Neuronal stem cell (in vitro differentiated cells): ENCODE measurements around the gene LRP1.

Experiments used
- DNase-seq: peaks from one replicate; pipeline ENCODE4 v3.0.0-alpha.2; 2013; ENCODE audit warnings: low spot score
- H2AFZ ChIP-seq: one replicate; pipeline ENCODE4 v1.6.1; 2013; ENCODE audit warnings: mild to moderate bottlenecking, low read length, inconsistent platforms
- H2AK5ac ChIP-seq: 2 replicates; pipeline ENCODE4 v1.6.1; 2013; ENCODE audit warnings: low read depth, mild to moderate bottlenecking, inconsistent platforms, low read length, moderate library complexity, mixed read lengths
- H2BK120ac ChIP-seq: 2 replicates; pipeline ENCODE4 v1.6.1; 2013; ENCODE audit warnings: low read depth, mild to moderate bottlenecking, inconsistent platforms, low read length, moderate library complexity, mixed read lengths
- H2BK12ac ChIP-seq: one replicate; pipeline ENCODE4 v1.6.1; 2013; ENCODE audit warnings: low read length, inconsistent platforms
- H2BK15ac ChIP-seq: 2 replicates; pipeline ENCODE4 v1.6.1; 2013; ENCODE audit warnings: mild to moderate bottlenecking, low read length, inconsistent platforms, mixed read lengths
- H2BK5ac ChIP-seq: one replicate; pipeline ENCODE4 v1.6.1; 2013; ENCODE audit warnings: inconsistent platforms, mild to moderate bottlenecking, low read length, moderate library complexity
- H3K14ac ChIP-seq: one replicate; pipeline ENCODE4 v1.6.1; 2013; ENCODE audit warnings: low read length, inconsistent platforms
- H3K18ac ChIP-seq: 2 replicates; pipeline ENCODE4 v1.6.1; 2013; ENCODE audit warnings: low read length, inconsistent platforms
- H3K23ac ChIP-seq: 2 replicates; pipeline ENCODE4 v1.6.1; 2013; ENCODE audit warnings: low read depth, mild to moderate bottlenecking, mixed read lengths, low read length, inconsistent platforms; ENCODE audit not compliant: poor library complexity
- H3K27ac ChIP-seq: replicated peaks from 3 replicates; pipeline ENCODE4 v1.5.1; 2013; ENCODE audit warnings: low read length, inconsistent platforms
- H3K27me3 ChIP-seq, 3 experiments: 2 replicates each; pipeline ENCODE4 v1.6.1; 2013; ENCODE audit warnings: low read length in 3 of 3, mild to moderate bottlenecking in 2 of 3, inconsistent platforms in 1 of 3, low read depth in 1 of 3, mixed read lengths in 1 of 3, moderate library complexity in 1 of 3; ENCODE audit not compliant: control insufficient read depth in 3 of 3, insufficient read depth in 3 of 3
- H3K36me3 ChIP-seq, 2 donors: replicated peaks in 1 of 2; 2 replicates each; pipeline ENCODE4 v1.6.1; 2013; ENCODE audit warnings: low read length in 2 of 2; ENCODE audit not compliant: control insufficient read depth in 2 of 2, insufficient read depth in 2 of 2
- H3K4ac ChIP-seq: 2 replicates; pipeline ENCODE4 v1.6.1; 2013; ENCODE audit warnings: inconsistent platforms, mild to moderate bottlenecking, low read length, moderate library complexity
- H3K4me1 ChIP-seq, 2 donors: 1 replicate in 1 of 2; 2 replicates in 1 of 2; pipeline ENCODE4 v1.6.1; 2013; ENCODE audit warnings: low read length in 2 of 2, low read depth in 1 of 2; ENCODE audit not compliant: control insufficient read depth in 2 of 2, insufficient read depth in 1 of 2
- H3K4me2 ChIP-seq: one replicate; pipeline ENCODE4 v1.6.1; 2013; ENCODE audit warnings: mild to moderate bottlenecking, low read length, inconsistent platforms; ENCODE audit not compliant: insufficient read depth, poor library complexity, severe bottlenecking
- H3K4me3 ChIP-seq, 2 donors: 2 replicates each; pipeline ENCODE4 v1.5.1; 2013; ENCODE audit warnings: low read length in 2 of 2, mild to moderate bottlenecking in 2 of 2, inconsistent platforms in 1 of 2, moderate library complexity in 1 of 2
- H3K79me1 ChIP-seq: one replicate; pipeline ENCODE4 v1.6.1; 2013; ENCODE audit warnings: low read depth, mild to moderate bottlenecking, inconsistent platforms, low read length, moderate library complexity
- H3K9ac ChIP-seq: one replicate; pipeline ENCODE4 v1.6.1; 2013; ENCODE audit warnings: mild to moderate bottlenecking, low read depth, low read length, inconsistent platforms; ENCODE audit not compliant: poor library complexity
- H3K9me3 ChIP-seq, 2 donors: replicated peaks in 1 of 2; 2 replicates each; pipeline versions ENCODE3 to v1.6.1; 2013; ENCODE audit warnings: low read length in 2 of 2, mild to moderate bottlenecking in 2 of 2, inconsistent platforms in 1 of 2, low read depth in 1 of 2, mixed read lengths in 1 of 2, moderate library complexity in 1 of 2; ENCODE audit not compliant: control insufficient read depth in 2 of 2, insufficient read depth in 1 of 2
- H4K8ac ChIP-seq: one replicate; pipeline ENCODE4 v1.6.1; 2013; ENCODE audit warnings: low read depth, mild to moderate bottlenecking, inconsistent platforms, low read length, moderate library complexity
- H4K91ac ChIP-seq: one replicate; pipeline ENCODE4 v1.6.1; 2013; ENCODE audit warnings: low read length, low read depth, mild to moderate bottlenecking, inconsistent platforms; ENCODE audit not compliant: poor library complexity
- WGBS, 2 donors: extraction: QIAGEN DNeasy Blood & Tissue Kit; methylation state at CpG; one replicate each; pipeline ENCODE4 v1.1.7; 2013; ENCODE audit warnings: missing lambda C conversion rate in 2 of 2, mixed read lengths in 1 of 2; ENCODE audit not compliant: insufficient read length in 2 of 2, insufficient replicate concordance in 1 of 2; ENCODE audit errors: extremely low coverage in 2 of 2; 5-methylcytosine and 5-hydroxymethylcytosine counted together

LRP1 gene

GRCh38 chr12:57169969-57170368, 41.7 kb downstream of the LRP1 start:
- Histone ChIP-seq H3K23ac (no peak overlapping the region), H3K18ac (no peak overlapping the region), H2AFZ (no peak overlapping the region), H3K79me1 (no peaks in the 10 kb centered on the region), H3K27me3 (no peaks in the 10 kb centered on the region), H3K9ac (no peak overlapping the region), H3K4ac (no peak overlapping the region), H3K9me3 (no peaks in the 10 kb centered on the region), H4K91ac (no peak overlapping the region), H2BK15ac (no peak overlapping the region), H4K8ac (no peak overlapping the region), H3K4me2 (no peak overlapping the region), H3K14ac (no peak overlapping the region), H2BK12ac (no peak overlapping the region), H3K27ac (no peak overlapping the region), H3K4me3 (no peak overlapping the region), H2BK5ac (no peak overlapping the region), H3K4me1 (no peaks in the 10 kb centered on the region), H2BK120ac (no peak overlapping the region), H2AK5ac (no peak overlapping the region), H3K36me3 (peaks cover 52 to 94% of the 10 kb centered on the region in 2 donors)
- no CpG with 5 or more reads among the region's 7 CpGs for WGBS, 2 donors
- no peak for DNase-seq

GRCh38 chr12:57170408-57170807, 42.1 kb downstream of the LRP1 start:
- no peak overlapping the region for H2BK120ac ChIP-seq
- H3K18ac ChIP-seq, result no peak overlapping the region
- H3K4ac ChIP-seq, result no peak overlapping the region
- H2AK5ac ChIP-seq, result no peak overlapping the region
- H4K8ac ChIP-seq, result no peak overlapping the region
- no peak overlapping the region for H2BK5ac ChIP-seq
- no peak overlapping the region for H3K27ac ChIP-seq
- H2BK15ac ChIP-seq, result no peak overlapping the region
- H3K79me1 ChIP-seq, result no peaks in the 10 kb centered on the region
- no peaks in the 10 kb centered on the region for H3K9me3 ChIP-seq
- no peak overlapping the region for H3K4me3 ChIP-seq
- no peak overlapping the region for H3K4me2 ChIP-seq
- no peak for DNase-seq
- H2AFZ ChIP-seq, result no peak overlapping the region
- H3K23ac ChIP-seq, result no peak overlapping the region
- no peaks in the 10 kb centered on the region for H3K27me3 ChIP-seq
- H2BK12ac ChIP-seq, result no peak overlapping the region
- no peaks in the 10 kb centered on the region for H3K4me1 ChIP-seq
- H3K9ac ChIP-seq, result no peak overlapping the region
- H3K14ac ChIP-seq, result no peak overlapping the region
- H4K91ac ChIP-seq, result no peak overlapping the region
- peaks cover 53 to 94% of the 10 kb centered on the region in 2 donors for H3K36me3 ChIP-seq
- WGBS, 2 donors, result no CpG with 5 or more reads among the region's 1 CpG

- H3K27me3 ChIP-seq, result no peaks in the 10 kb centered on the region
- H4K91ac ChIP-seq, result no peak overlapping the region
- no peak overlapping the region for H2AFZ ChIP-seq
- no peak overlapping the region for H2BK5ac ChIP-seq
- no peak overlapping the region for H3K18ac ChIP-seq
- no peak overlapping the region for H3K14ac ChIP-seq
- no peak overlapping the region for H2BK12ac ChIP-seq
- H4K8ac ChIP-seq, result no peak overlapping the region
- H3K4ac ChIP-seq, result no peak overlapping the region
- DNase-seq, result no peak
- no peak overlapping the region for H2BK120ac ChIP-seq
- no peak overlapping the region for H3K4me2 ChIP-seq
- peaks cover 54 to 94% of the 10 kb centered on the region in 2 donors for H3K36me3 ChIP-seq
- no peak overlapping the region for H3K23ac ChIP-seq
- H3K4me1 ChIP-seq, result no peaks in the 10 kb centered on the region
- H3K9me3 ChIP-seq, result no peaks in the 10 kb centered on the region
- H3K4me3 ChIP-seq, result no peak overlapping the region
- H2BK15ac ChIP-seq, result no peak overlapping the region
- WGBS, 2 donors, result no CpG with 5 or more reads among the region's 4 CpGs
- no peaks in the 10 kb centered on the region for H3K79me1 ChIP-seq
- no peak overlapping the region for H3K9ac ChIP-seq
- H2AK5ac ChIP-seq, result no peak overlapping the region
- no peak overlapping the region for H3K27ac ChIP-seq
These were observed 42.6 kb downstream of the LRP1 start for GRCh38 chr12:57170927-57171326.

GRCh38 chr12:57171668-57172067, 43.4 kb downstream of the LRP1 start:
- Histone ChIP-seq H3K4me1 (no peaks in the 10 kb centered on the region), H3K9me3 (no peaks in the 10 kb centered on the region), H2BK12ac (no peak overlapping the region), H4K91ac (no peak overlapping the region), H3K27me3 (no peaks in the 10 kb centered on the region), H3K14ac (no peak overlapping the region), H3K79me1 (no peaks in the 10 kb centered on the region), H3K4me2 (no peak overlapping the region), H3K27ac (no peak overlapping the region), H2AK5ac (no peak overlapping the region), H2AFZ (no peak overlapping the region), H4K8ac (no peak overlapping the region), H3K36me3 (peaks cover 55 to 94% of the 10 kb centered on the region in 2 donors), H3K4me3 (no peak overlapping the region), H3K18ac (no peak overlapping the region), H2BK5ac (no peak overlapping the region), H3K9ac (no peak overlapping the region), H2BK120ac (no peak overlapping the region), H3K23ac (no peak overlapping the region), H2BK15ac (no peak overlapping the region), H3K4ac (no peak overlapping the region)
- DNase-seq, result no peak
- no CpG with 5 or more reads among the region's 4 CpGs for WGBS, 2 donors
